Activated CD4-positive, alpha-beta T cell treated with anti-CD3 and anti-CD28 coated beads, Interleukin-2, Interleukin-4, amounts not matched to agents 100 ng/mL and 50 ng/mL, durations not matched to agents 16 hours and 8 hours (primary cell): ENCODE measurements around the gene LGR4.
A peak's percentile ranks its signal among the peaks of the same experiment; 100 is the strongest.
"Not testable (repeated sequence)": the region's sequence is repeated elsewhere in the genome, so short reads cannot be mapped to it uniquely, and the experiment has no call there.

Experiments used
- DNase-seq: peaks from one replicate; pipeline ENCODE4 v3.0.0-alpha.2; 2020; ENCODE audit warnings: low spot score

The LGR4 gene

DNA sequence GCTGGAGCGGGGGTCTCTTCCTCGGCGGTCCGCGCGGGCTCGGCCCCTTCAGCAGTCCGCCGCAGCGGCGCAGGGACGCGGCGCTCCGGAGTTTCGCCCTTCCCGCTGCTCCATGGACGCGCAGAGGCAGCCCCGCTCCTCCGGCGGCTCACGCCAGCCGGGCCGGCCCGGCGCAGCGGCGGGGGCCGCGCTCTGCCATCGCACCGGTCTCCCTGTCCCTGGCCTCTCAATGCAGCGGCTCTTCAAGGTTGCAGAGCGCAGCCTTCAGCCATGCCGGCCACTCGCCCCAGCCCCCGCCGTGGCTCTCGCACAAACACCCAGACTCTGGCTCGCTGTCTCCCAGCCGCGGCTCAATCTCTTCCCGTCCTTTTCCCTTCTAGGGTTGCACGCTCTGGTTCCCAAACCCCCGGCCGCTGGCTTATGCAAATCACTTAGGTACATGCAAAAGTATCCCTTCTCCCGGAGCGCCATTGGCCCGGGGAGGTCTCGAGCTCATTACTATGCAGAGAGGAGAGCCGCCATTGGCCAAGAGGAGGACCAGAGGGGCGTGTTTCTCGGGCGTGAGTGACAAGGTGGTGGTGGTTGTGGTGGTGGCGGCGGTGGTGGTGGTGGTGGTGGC, at the start of gene LGR4:
TSS of gene LGR4 (minus strand) at position 393 of the 619 bp plus-strand sequence. CDS start 488 bp downstream, outside the sequence.
- peak; percentile 59 for DNase-seq

DNA sequence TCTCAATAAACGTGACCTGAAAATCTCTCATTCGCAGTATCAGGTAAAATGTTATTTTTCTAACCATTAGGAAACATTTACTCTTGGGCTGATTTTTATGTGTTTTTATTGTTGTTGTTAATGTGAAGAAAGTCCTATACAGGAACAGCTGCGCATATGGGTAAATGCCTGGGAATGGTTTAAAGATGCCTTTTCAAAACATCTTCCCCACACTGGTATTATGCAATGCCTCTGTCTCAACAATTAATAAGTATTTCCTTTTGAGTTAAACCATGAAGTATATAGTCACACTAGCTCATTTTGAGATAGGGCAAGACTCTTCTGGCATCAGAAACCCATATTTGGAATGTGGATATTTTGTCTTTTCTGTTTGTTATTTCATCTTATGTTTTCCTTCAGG, 47.6 kb upstream of the LGR4 start:
- no peak for DNase-seq

- no peak for DNase-seq
Measured at GRCh38 chr11:27518518-27518917, 45.9 kb upstream of the LGR4 start.

- not testable (repeated sequence) for DNase-seq
Measured at GRCh38 chr11:27517490-27517889, 44.9 kb upstream of the LGR4 start.

DNA sequence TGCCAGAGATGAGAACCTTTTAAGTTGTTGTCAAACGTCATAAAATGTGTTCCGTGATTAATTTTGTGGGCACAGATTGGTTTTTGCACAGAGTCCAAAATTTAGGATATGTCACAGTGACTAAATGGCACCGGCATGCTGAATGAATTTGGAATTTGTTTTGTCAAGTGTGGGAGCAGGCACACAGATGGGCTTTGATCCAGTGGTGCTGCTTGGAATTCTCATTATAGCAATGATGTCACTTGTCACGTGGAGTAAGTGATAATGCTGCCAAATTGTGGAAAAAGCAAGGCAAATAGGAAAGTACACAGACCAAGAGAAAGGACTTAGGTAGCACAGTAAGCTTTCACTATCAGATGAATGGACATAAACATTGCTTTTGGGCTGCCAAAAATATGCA, 42.0 kb upstream of the LGR4 start:
- DNase-seq, result no peak

DNA sequence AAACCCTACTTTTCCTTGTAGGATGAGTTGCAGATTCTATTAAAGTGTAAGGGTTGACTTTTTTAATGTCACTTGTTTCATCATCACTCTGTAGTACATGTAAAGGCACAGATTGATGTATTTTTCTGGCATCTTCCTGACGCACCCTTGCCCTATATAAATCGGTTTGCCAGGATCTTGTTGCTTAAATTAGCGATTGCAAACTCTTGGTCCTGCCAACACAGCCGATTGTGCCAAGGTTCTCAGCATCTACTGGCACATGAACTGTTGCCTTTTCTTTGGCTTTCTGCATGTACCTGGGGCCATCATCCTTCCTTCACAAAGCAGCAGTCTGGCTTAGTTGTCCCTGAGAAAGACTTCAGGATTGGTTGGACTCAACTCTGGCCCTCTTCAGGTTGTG, 41.5 kb upstream of the LGR4 start:
- DNase-seq, result no peak

GRCh38 chr11:27513389-27513788, 40.8 kb upstream of the LGR4 start:
- DNase-seq, result no peak

- DNase-seq, result no peak
Measured at GRCh38 chr11:27512238-27512637, 39.6 kb upstream of the LGR4 start.

DNA sequence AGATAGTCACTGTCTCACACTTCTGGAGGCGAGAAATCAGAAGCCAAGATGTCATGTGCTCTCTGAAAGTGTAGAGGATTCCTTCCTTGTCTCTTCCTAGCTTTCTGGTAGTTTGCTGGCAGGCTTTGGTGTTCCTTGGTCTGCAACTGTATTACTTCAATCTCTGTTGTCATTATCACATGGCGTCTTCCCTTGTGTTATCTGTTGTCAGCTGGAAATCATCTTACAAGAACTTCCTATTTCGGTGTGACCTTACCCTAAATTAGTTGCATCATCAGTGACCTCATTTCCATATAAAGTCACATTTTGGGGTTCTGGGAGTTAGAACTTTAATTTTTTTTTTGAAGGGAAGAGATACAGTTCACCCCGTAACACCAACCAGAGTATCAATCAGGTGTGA, 37.3 kb upstream of the LGR4 start:
- DNase-seq, result no peak

DNA sequence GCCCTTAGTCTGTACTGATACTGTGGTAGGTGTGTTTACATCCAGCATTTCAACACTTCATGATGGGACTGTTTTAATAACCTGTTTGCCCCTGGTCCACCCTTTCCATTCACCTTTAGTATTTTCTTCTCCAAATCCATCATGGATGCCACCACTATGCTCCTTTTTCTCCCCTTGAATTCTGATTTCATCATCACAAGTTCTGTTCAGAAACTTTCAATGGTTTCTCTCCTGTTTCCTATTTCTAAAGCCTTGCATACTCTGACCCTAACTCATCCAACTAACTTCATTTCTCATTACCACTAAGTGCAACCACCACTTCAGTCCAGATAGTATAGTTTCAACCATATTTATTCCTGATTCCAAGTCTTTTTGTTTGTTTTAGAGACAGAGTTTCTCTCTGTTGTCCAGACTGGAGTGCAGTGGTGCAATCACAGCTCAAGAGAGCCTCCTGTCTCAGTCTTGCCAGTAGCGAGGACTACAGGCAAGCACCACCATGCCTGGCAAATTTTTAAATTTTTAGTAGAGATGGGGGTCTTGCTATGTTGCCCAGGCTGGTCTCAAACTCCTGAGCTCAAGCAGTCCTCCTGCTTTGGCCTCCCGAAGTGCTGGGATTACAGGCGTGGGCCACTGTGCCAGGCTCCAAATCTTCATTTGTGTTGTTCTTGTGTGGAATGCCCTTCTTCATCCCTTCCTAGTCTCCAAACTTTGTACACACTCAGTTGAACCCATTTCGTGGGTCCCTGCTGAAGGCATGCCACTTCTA, 35.1 kb upstream of the LGR4 start:
- no peak for DNase-seq

- peak; percentile 95 for DNase-seq
Measured at GRCh38 chr11:27506200-27507182, 33.9 kb upstream of the LGR4 start, which contains the start of gene LIN7C. Gene LIN7C (minus strand): TSS chr11:27506769. CDS start chr11:27506752, 17 bp downstream.

DNA sequence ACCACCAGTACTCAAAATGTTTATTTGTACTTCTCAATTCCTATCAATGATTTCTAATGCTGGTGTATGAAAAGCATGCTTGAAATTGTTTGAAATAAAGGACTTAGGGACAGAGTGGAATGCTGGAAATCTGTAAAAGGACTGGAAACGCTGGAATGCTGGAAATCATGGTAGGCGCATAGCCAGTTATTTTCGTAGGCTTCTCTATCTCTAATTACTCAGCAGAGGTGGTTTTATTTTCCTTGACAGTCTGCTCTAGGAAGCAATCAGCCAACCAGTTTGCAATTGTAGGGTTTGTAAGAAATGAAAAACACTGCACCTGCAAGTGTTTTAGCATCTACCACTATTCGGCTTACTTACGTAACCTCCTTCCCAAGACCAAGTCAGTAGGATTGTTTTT, 33.2 kb upstream of the LGR4 start:
- DNase-seq, result peak; percentile 3

DNA sequence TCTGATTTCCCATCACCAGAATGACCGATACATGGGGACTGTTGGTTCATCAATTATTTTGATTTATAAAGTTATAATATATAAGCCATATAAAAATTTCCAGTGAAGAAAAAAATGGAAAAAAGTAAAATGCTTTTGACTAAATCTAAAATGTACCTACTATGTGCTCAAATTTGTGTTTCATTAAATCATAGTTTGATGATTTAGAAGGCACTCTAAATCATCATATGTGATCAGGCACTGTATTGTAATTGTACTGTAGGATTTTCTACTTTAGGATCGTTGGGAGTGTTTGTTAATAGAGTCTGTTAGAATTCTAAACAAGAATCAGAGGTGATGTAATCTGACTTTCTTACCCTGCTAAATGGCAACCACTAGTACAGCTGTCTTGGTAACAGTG, 31.6 kb upstream of the LGR4 start:
- no peak for DNase-seq

GRCh38 chr11:27501100-27501499, 28.5 kb upstream of the LGR4 start:
- no peak for DNase-seq

- no peak for DNase-seq
Measured at GRCh38 chr11:27497911-27498310, 25.3 kb upstream of the LGR4 start.

- DNase-seq, result peak; percentile 16
Measured at GRCh38 chr11:27497284-27497866, 24.8 kb upstream of the LGR4 start.

DNA sequence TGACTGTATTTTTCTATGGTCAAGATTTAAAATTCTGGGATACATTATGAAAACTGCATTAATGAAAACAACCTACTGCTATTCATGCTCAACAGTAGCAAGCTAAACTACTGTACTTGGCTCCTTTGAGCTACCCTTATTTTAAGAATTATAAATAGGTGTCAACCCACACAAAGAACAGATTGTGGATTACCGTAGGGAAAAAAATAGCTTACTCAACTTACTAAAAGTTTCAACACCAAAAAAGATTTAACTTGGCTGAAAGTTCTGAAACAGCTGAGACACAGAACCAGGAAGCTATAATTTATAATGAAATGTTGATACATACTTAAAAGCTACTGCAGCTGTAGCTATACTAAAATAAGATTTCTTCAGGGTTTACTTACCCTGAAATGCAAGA, 23.9 kb upstream of the LGR4 start:
- no peak for DNase-seq

GRCh38 chr11:27495710-27496300, 23.2 kb upstream of the LGR4 start:
- DNase-seq, result no peak

GRCh38 chr11:27489092-27489491, 16.5 kb upstream of the LGR4 start:
- no peak for DNase-seq

DNA sequence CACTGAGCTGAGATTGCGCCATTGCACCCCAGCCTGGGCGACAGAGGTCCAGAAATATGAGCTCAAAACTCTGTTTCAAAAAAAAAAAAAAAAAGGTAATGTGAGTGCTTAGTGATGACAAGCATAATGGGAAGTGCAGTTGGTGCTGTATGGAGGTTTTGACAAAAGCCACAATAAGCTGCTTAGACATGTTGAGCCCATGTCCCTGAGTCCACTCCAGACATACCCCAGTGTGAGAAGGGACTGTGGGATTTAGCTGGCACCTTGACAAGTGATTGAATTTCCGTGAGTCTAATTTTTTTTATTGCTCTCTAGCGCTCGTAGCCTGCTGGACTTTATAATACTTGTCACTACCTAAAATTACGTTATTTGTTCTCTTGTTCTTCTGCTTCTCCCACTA, 15.1 kb upstream of the LGR4 start:
- no peak for DNase-seq

GRCh38 chr11:27485930-27486773, 13.6 kb upstream of the LGR4 start:
- peak; percentile 58 for DNase-seq
